ENCODE data around the gene RXFP1. TPM values are rescaled to one million over a fixed set of nuclear protein-coding genes. Genes with fewer than 3 reads are reported as not detected.

The RXFP1 gene
- total and polyA plus RNA-seq, 2 experiments from 2014 or later = 1.2 to 3.1 TPM

GRCh38 chr4:158664806-158665205 is 143.1 kb downstream of the RXFP1 start:
- in situ Hi-C loops (cut with MboI) = no loop called here
- Histone ChIP-seq H4K20me1 (ENCODE audit: insufficient read depth) (no peaks in the 10 kb centered on the region), H3K9me2 (ENCODE audit: insufficient read depth) (no peaks in the 10 kb centered on the region), H3K79me2 (ENCODE audit: insufficient read depth) (peaks cover 34% of the 10 kb centered on the region), H3K27me3 (replicated peaks; ENCODE audit: insufficient read depth) (no peaks in the 10 kb centered on the region), H3F3A (ENCODE audit: insufficient read depth) (peaks cover 9% of the 10 kb centered on the region; the same call in 1 of the 2 replicates), H3K36me3 (ENCODE audit: low read depth) (no peaks in the 10 kb centered on the region), H3K4me1 (ENCODE audit: insufficient read depth) (no peaks in the 10 kb centered on the region), H3K9ac (no peak overlapping the region), H2AFZ (no peak overlapping the region), H3K27ac (no peak overlapping the region), H3K9me3 (ENCODE audit: low read depth) (no peaks in the 10 kb centered on the region), H3K4me2 (ENCODE audit: unreplicated experiment) (no peak overlapping the region), H3K4me3 (no peak overlapping the region)
- WGBS, 2 experiments (ENCODE audit: low coverage in 1 of 2, low lambda C conversion rate in 2 of 2, missing lambda C conversion rate in 2 of 2) = 98 to 99% methylated on average over 13 to 18 of the region's 18 CpGs
- TF ChIP-seq EZH2phosphoT487 (IDR thresholded peaks at IDR 0.05; ENCODE audit: insufficient read depth, low read depth) = no peak
- TF ChIP-seq EZH2 (IDR thresholded peaks at IDR 0.05; ENCODE audit: insufficient read depth, poor library complexity, severe bottlenecking) = no peak
- DNase-seq = no peak

- in situ Hi-C loops (cut with MboI) = no loop called here
- H3K36me3 ChIP-seq (ENCODE audit: low read depth) = no peaks in the 10 kb centered on the region
- H3K9me3 ChIP-seq (ENCODE audit: low read depth) = no peaks in the 10 kb centered on the region
- no peaks in the 10 kb centered on the region for H3K9me2 ChIP-seq (ENCODE audit: insufficient read depth)
- TF ChIP-seq EZH2 (IDR thresholded peaks at IDR 0.05; ENCODE audit: insufficient read depth, poor library complexity, severe bottlenecking) (no peak), EZH2phosphoT487 (IDR thresholded peaks at IDR 0.05; ENCODE audit: insufficient read depth, low read depth) (no peak)
- H3K79me2 ChIP-seq (ENCODE audit: insufficient read depth) = peaks cover 42% of the 10 kb centered on the region
- H2AFZ ChIP-seq = peak overlapping the region; percentile 36; the same call in 1 of the 2 replicates
- 31 to 32% methylated on average over 2 of the region's 2 CpGs for WGBS, 2 experiments (ENCODE audit: low coverage in 1 of 2, low lambda C conversion rate in 2 of 2, missing lambda C conversion rate in 2 of 2)
- no peaks in the 10 kb centered on the region for H3K27me3 ChIP-seq (replicated peaks; ENCODE audit: insufficient read depth)
- H3F3A ChIP-seq (ENCODE audit: insufficient read depth) = peaks cover 21% of the 10 kb centered on the region
- no peak overlapping the region for H3K4me3 ChIP-seq
- H3K9ac ChIP-seq = no peak overlapping the region
- no peak overlapping the region for H3K4me2 ChIP-seq (ENCODE audit: unreplicated experiment)
- peaks cover 8% of the 10 kb centered on the region for H3K4me1 ChIP-seq (ENCODE audit: insufficient read depth)
- no peaks in the 10 kb centered on the region for H4K20me1 ChIP-seq (ENCODE audit: insufficient read depth)
- no peak for DNase-seq
- H3K27ac ChIP-seq = no peak overlapping the region
Observed at GRCh38 chr4:158666892-158667291, 145.2 kb downstream of the RXFP1 start.

GRCh38 chr4:158667651-158668198 is 146.0 kb downstream of the RXFP1 start:
- peaks cover 8% of the 10 kb centered on the region for H3K4me1 ChIP-seq (ENCODE audit: insufficient read depth)
- no peak overlapping the region for H3K9ac ChIP-seq
- peak; percentile 66 for DNase-seq
- 88 to 97% methylated on average over 3 of the region's 3 CpGs for WGBS, 2 experiments (ENCODE audit: low coverage in 1 of 2, low lambda C conversion rate in 2 of 2, missing lambda C conversion rate in 2 of 2)
- peaks cover 43% of the 10 kb centered on the region for H3K79me2 ChIP-seq (ENCODE audit: insufficient read depth)
- H3K36me3 ChIP-seq (ENCODE audit: low read depth) = no peaks in the 10 kb centered on the region
- H2AFZ ChIP-seq = 0 out of 2 replicates have a peak overlapping the region, but pooled peaks have one; percentile 36
- no peaks in the 10 kb centered on the region for H3K9me3 ChIP-seq (ENCODE audit: low read depth)
- no peaks in the 10 kb centered on the region for H3K9me2 ChIP-seq (ENCODE audit: insufficient read depth)
- no peak overlapping the region for H3K4me2 ChIP-seq (ENCODE audit: unreplicated experiment)
- in situ Hi-C loops (cut with MboI) = no loop called here
- no peaks in the 10 kb centered on the region for H3K27me3 ChIP-seq (replicated peaks; ENCODE audit: insufficient read depth)
- no peaks in the 10 kb centered on the region for H4K20me1 ChIP-seq (ENCODE audit: insufficient read depth)
- H3K4me3 ChIP-seq = no peak overlapping the region
- no peak for TF ChIP-seq EZH2 (IDR thresholded peaks at IDR 0.05; ENCODE audit: insufficient read depth, poor library complexity, severe bottlenecking)
- no peak for TF ChIP-seq EZH2phosphoT487 (IDR thresholded peaks at IDR 0.05; ENCODE audit: insufficient read depth, low read depth)
- no peak overlapping the region for H3K27ac ChIP-seq
- H3F3A ChIP-seq (ENCODE audit: insufficient read depth) = peaks cover 25% of the 10 kb centered on the region

GRCh38 chr4:158669310-158669709 is 147.6 kb downstream of the RXFP1 start:
- Histone ChIP-seq H3K27ac (no peak overlapping the region), H3F3A (ENCODE audit: insufficient read depth) (peaks cover 28% of the 10 kb centered on the region), H3K9ac (no peak overlapping the region), H3K4me3 (no peak overlapping the region), H3K4me2 (ENCODE audit: unreplicated experiment) (no peak overlapping the region), H3K9me3 (ENCODE audit: low read depth) (no peaks in the 10 kb centered on the region), H2AFZ (no peak overlapping the region), H3K4me1 (ENCODE audit: insufficient read depth) (peaks cover 12% of the 10 kb centered on the region), H3K79me2 (ENCODE audit: insufficient read depth) (peaks cover 59% of the 10 kb centered on the region), H3K9me2 (ENCODE audit: insufficient read depth) (no peaks in the 10 kb centered on the region), H4K20me1 (ENCODE audit: insufficient read depth) (no peaks in the 10 kb centered on the region), H3K27me3 (replicated peaks; ENCODE audit: insufficient read depth) (no peaks in the 10 kb centered on the region), H3K36me3 (ENCODE audit: low read depth) (no peaks in the 10 kb centered on the region)
- 82 to 84% methylated on average over 7 of the region's 7 CpGs for WGBS, 2 experiments (ENCODE audit: low coverage in 1 of 2, low lambda C conversion rate in 2 of 2, missing lambda C conversion rate in 2 of 2)
- no peak for DNase-seq
- in situ Hi-C loops (cut with MboI) = no loop called here
- no peak for TF ChIP-seq EZH2 (IDR thresholded peaks at IDR 0.05; ENCODE audit: insufficient read depth, poor library complexity, severe bottlenecking)
- TF ChIP-seq EZH2phosphoT487 (IDR thresholded peaks at IDR 0.05; ENCODE audit: insufficient read depth, low read depth) = no peak
